Gastrocnemius medialis (tissue), 4 donors: ENCODE results near the gene DUSP8. TPM values are rescaled to one million over a fixed set of nuclear protein-coding genes. Genes with fewer than 3 reads are reported as not detected.

Experiments
- ATAC-seq, 2 donors: fragments of 150-250 bp; one replicate each; pipeline ENCODE4 v1.9.1; 2016
- DNase-seq, 2 donors: peaks; one replicate each; pipeline ENCODE4 v3.0.0-alpha.2; 2019
- H3K27ac ChIP-seq, 4 donors: fragments of 200-600 bp; sonication (generic); 1 replicate in 1 of 4; 2 replicates in 3 of 4; pipeline ENCODE4 v1.5.1; 2016 to 2018; ENCODE audit warnings: mild to moderate bottlenecking in 2 of 4, moderate library complexity in 1 of 4
- H3K27me3 ChIP-seq, 3 donors: fragments of 200-600 bp; sonication (generic) in 2 of 3; 1 replicate in 1 of 3; 2 replicates in 2 of 3; pipeline versions ENCODE4 v1.5.1 to v1.6.0; 2016 to 2019; ENCODE audit warnings: mild to moderate bottlenecking in 1 of 3, moderate library complexity in 1 of 3
- H3K36me3 ChIP-seq, 2 donors: fragments of 200-600 bp; sonication (generic) in 1 of 2; one replicate each; pipeline ENCODE4 v1.5.1; 2017 to 2018
- H3K4me1 ChIP-seq, 2 donors: fragments of 200-600 bp; sonication (generic) in 1 of 2; one replicate each; pipeline ENCODE4 v1.5.1; 2016 to 2017; ENCODE audit warnings: mild to moderate bottlenecking in 2 of 2
- H3K4me3 ChIP-seq, 4 donors: fragments of 200-600 bp; sonication (generic) in 3 of 4; 1 replicate in 1 of 4; 2 replicates in 3 of 4; pipeline ENCODE4 v1.5.1; 2016 to 2019; ENCODE audit warnings: mild to moderate bottlenecking in 2 of 4
- H3K9me3 ChIP-seq, 3 donors: fragments of 200-600 bp; sonication (generic) in 2 of 3; 1 replicate in 1 of 3; 2 replicates in 2 of 3; pipeline ENCODE4 v1.5.1; 2016 to 2019
- CTCF ChIP-seq, 5 experiments: fragments of 450-650 bp in 3 of 5; fragments of 200-600 bp in 2 of 5; sonication (generic) in 2 of 5; IDR thresholded peaks in 4 of 5; conservative IDR thresholded peaks in 1 of 5; 1 replicate in 4 of 5; 2 replicates in 1 of 5; pipeline ENCODE4 v1.5.1; 2016 to 2019; ENCODE audit warnings: antibody characterized with exemption in 5 of 5, mild to moderate bottlenecking in 3 of 5, moderate library complexity in 3 of 5
- POLR2A ChIP-seq, 2 donors: fragments of 450-650 bp; IDR thresholded peaks; one replicate each; pipeline ENCODE4 v1.6.1; 2017; ENCODE audit warnings: antibody characterized with exemption in 2 of 2, mild to moderate bottlenecking in 2 of 2, moderate library complexity in 2 of 2
- in situ Hi-C, 4 donors: fragments of 200-750 bp; cut with MboI; loops; one replicate each; pipeline versions ENCODE4 v1.15.0 to v1.8.0; 2017; ENCODE audit warnings: low sequenced_read_pairs in 4 of 4
- intact Hi-C: fragments of 100-400 bp; cut with DNase I; formaldehyde crosslinking; loops from one replicate; pipeline ENCODE4 v1.15.1; 2023; ENCODE audit warnings: low total_unique reads
- total RNA-seq, 4 donors: library from RNA; depleted of rRNA; stranded (reverse); fragments of >200 nt; gene quantifications; one replicate each; pipeline versions ENCODE4 v1.1.0 to v1.2.3, GENCODE V29; 2016

The DUSP8 gene
- total RNA-seq, 4 donors from 2014 or later, result 2.6 to 25.9 (median 6.3) TPM

- in situ Hi-C loops (loop anchor here (25.0 kb wide), 3 partner anchors 206 to 306 kb away; partner anchors contain the start of genes MUC5B (in 3 of the 4) and TOLLIP (in 1 of the 4)), intact Hi-C loops (loop anchor here (10.0 kb wide), 2 partner anchors 224 to 404 kb away; no protein-coding TSS in a partner anchor)
- Histone ChIP-seq H3K9me3 (no peaks in the 10 kb centered on the region), H3K4me1 (peaks cover 53 to 68% of the 10 kb centered on the region in 2 donors), H3K36me3 (no peaks in the 10 kb centered on the region), H3K27me3 (no peaks in the 10 kb centered on the region), H3K27ac (no peak overlapping the region), H3K4me3 (no peak overlapping the region)
- TF ChIP-seq POLR2A (IDR thresholded peaks at IDR 0.05) (no peak), CTCF (IDR thresholded peaks at IDR 0.05 in 4 of 5, conservative IDR thresholded peaks at IDR 0.05 in 1 of 5) (no peak)
- no peak for ATAC-seq
- DNase-seq, result no peak
Measured at GRCh38 chr11:1518301-1518700, 53.8 kb downstream of the DUSP8 start.

GRCh38 chr11:1517117-1518005 is 54.7 kb downstream of the DUSP8 start:
- H3K27me3 ChIP-seq, result no peaks in the 10 kb centered on the region
- no peaks in the 10 kb centered on the region for H3K36me3 ChIP-seq
- DNase-seq, result no peak
- in situ Hi-C loops, result loop anchor here (25.0 kb wide), 3 partner anchors 205 to 305 kb away; partner anchors contain the start of genes MUC5B (in 3 of the 4) and TOLLIP (in 1 of the 4)
- no peaks in the 10 kb centered on the region for H3K9me3 ChIP-seq
- ATAC-seq, result no peak
- TF ChIP-seq POLR2A (IDR thresholded peaks at IDR 0.05), result no peak
- no peak for TF ChIP-seq CTCF (IDR thresholded peaks at IDR 0.05 in 4 of 5, conservative IDR thresholded peaks at IDR 0.05 in 1 of 5)
- peaks cover 51 to 63% of the 10 kb centered on the region in 2 donors for H3K4me1 ChIP-seq
- H3K27ac ChIP-seq, result no peak overlapping the region
- intact Hi-C loops, result loop anchor here (10.0 kb wide), 2 partner anchors 223 to 403 kb away; no protein-coding TSS in a partner anchor
- no peak overlapping the region for H3K4me3 ChIP-seq

GRCh38 chr11:1516273-1517067 is 55.6 kb downstream of the DUSP8 start:
- ATAC-seq (no peak), DNase-seq (no peak)
- H3K36me3 ChIP-seq, result no peaks in the 10 kb centered on the region
- peaks cover 49 to 61% of the 10 kb centered on the region in 2 donors for H3K4me1 ChIP-seq
- no peaks in the 10 kb centered on the region for H3K27me3 ChIP-seq
- intact Hi-C loops, result loop anchor here (1.0 to 10.0 kb wide), 3 partner anchors 222 to 402 kb away; no protein-coding TSS in a partner anchor
- no peak overlapping the region for H3K27ac ChIP-seq
- H3K9me3 ChIP-seq, result no peaks in the 10 kb centered on the region
- in situ Hi-C loops, result loop anchor here (25.0 kb wide), 3 partner anchors 204 to 304 kb away; partner anchors contain the start of genes MUC5B (in 3 of the 4) and TOLLIP (in 1 of the 4)
- TF ChIP-seq CTCF (IDR thresholded peaks at IDR 0.05 in 4 of 5, conservative IDR thresholded peaks at IDR 0.05 in 1 of 5) (no peak), POLR2A (IDR thresholded peaks at IDR 0.05) (no peak)
- no peak overlapping the region for H3K4me3 ChIP-seq
